Fibroblast of lung (primary cell): ENCODE results near the gene IQCB1.

Experiments
- EZH2 ChIP-seq: IDR thresholded peaks from 2 replicates; pipeline ENCODE4 v1.5.1; 2012; ENCODE audit warnings: low read length, control low read depth, mild to moderate bottlenecking; ENCODE audit errors: missing control alignments
- TF ChIP-seq, protein P1 (sequence below), 2 donors: IDR thresholded peaks in 1 of 2; conservative IDR thresholded peaks in 1 of 2; 1 replicate in 1 of 2; 2 replicates in 1 of 2; pipeline ENCODE4 v1.5.1; 2011 to 2012; ENCODE audit warnings: low read length in 2 of 2, control low read depth in 1 of 2, inconsistent platforms in 1 of 2, low read depth in 1 of 2, mild to moderate bottlenecking in 1 of 2

DNA sequence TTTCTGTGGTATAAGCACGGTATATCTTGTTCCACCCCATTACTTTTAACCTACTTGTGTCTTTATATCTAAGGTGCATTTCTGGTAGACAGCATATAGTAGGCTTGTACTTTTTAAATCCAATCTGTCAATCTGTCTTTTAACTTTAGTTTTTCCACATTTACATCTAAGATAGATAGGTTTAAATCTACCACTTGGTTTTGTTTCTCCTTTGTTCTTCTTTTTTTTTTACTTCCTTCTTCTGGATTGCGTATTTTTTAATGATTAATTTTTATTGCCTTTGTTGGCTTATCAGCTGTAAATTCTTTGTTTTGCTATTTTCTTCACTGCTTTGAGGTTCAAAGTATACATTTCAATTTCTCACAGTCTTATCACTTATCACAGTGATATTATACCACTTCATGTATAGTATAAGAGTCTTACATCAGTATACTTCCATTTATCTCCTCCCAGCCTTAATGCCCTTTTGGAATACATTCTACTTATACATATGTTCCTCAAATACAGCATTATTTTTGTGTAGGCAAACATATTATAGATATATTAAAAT, 31.0 kb downstream of the IQCB1 start:
- TF ChIP-seq, protein P1, sequence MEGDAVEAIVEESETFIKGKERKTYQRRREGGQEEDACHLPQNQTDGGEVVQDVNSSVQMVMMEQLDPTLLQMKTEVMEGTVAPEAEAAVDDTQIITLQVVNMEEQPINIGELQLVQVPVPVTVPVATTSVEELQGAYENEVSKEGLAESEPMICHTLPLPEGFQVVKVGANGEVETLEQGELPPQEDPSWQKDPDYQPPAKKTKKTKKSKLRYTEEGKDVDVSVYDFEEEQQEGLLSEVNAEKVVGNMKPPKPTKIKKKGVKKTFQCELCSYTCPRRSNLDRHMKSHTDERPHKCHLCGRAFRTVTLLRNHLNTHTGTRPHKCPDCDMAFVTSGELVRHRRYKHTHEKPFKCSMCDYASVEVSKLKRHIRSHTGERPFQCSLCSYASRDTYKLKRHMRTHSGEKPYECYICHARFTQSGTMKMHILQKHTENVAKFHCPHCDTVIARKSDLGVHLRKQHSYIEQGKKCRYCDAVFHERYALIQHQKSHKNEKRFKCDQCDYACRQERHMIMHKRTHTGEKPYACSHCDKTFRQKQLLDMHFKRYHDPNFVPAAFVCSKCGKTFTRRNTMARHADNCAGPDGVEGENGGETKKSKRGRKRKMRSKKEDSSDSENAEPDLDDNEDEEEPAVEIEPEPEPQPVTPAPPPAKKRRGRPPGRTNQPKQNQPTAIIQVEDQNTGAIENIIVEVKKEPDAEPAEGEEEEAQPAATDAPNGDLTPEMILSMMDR (conservative IDR thresholded peaks at IDR 0.05 in 1 of 2, IDR thresholded peaks at IDR 0.05 in 1 of 2; ENCODE audit: low read depth in 1 of 2, low read length in 2 of 2) = no peak
- no peak for TF ChIP-seq EZH2
